COLO668 (cell line): Measurements from ENCODE around the gene GAB2.

Experiments
- DNase-seq: peaks from one replicate; lab custom pipeline; 2025; ENCODE audit not compliant: unreplicated experiment; lab: John Stamatoyannopoulos, UW

The GAB2 gene

GRCh38 chr11:78209478-78209877 is 208.1 kb downstream of the GAB2 start:
- no peak for DNase-seq

GRCh38 chr11:78208257-78209165 is 209.1 kb downstream of the GAB2 start:
- no peak for DNase-seq

GRCh38 chr11:78207532-78208256 is 209.9 kb downstream of the GAB2 start:
- DNase-seq: no peak

GRCh38 chr11:78205691-78206090 is 211.9 kb downstream of the GAB2 start:
- no peak for DNase-seq

- DNase-seq: no peak
Observed at GRCh38 chr11:78205256-78205655, 212.4 kb downstream of the GAB2 start.

- DNase-seq: no peak
Observed at GRCh38 chr11:78203184-78203583, 214.4 kb downstream of the GAB2 start.

GRCh38 chr11:78202733-78203167 is 214.9 kb downstream of the GAB2 start:
- no peak for DNase-seq

- no peak for DNase-seq
Observed at GRCh38 chr11:78201096-78201818, 216.4 kb downstream of the GAB2 start.

- no peak for DNase-seq
Observed at GRCh38 chr11:78200553-78200952, 217.1 kb downstream of the GAB2 start.

GRCh38 chr11:78200061-78200460 is 217.6 kb downstream of the GAB2 start:
- DNase-seq: no peak

- no peak for DNase-seq
Observed at GRCh38 chr11:78199653-78200015, 218.0 kb downstream of the GAB2 start.

GRCh38 chr11:78199015-78199652 is 218.5 kb downstream of the GAB2 start:
- DNase-seq: no peak

GRCh38 chr11:78197816-78198215 is 219.8 kb downstream of the GAB2 start:
- DNase-seq: no peak

GRCh38 chr11:78196661-78197091 is 220.9 kb downstream of the GAB2 start:
- no peak for DNase-seq

GRCh38 chr11:78195917-78196560 is 221.6 kb downstream of the GAB2 start:
- no peak for DNase-seq

- no peak for DNase-seq
Observed at GRCh38 chr11:78194490-78194889, 223.1 kb downstream of the GAB2 start.

GRCh38 chr11:78193806-78194205 is 223.8 kb downstream of the GAB2 start:
- no peak for DNase-seq

- no peak for DNase-seq
Observed at GRCh38 chr11:78192911-78193351, 224.7 kb downstream of the GAB2 start.

- DNase-seq: peak; percentile 11
Observed at GRCh38 chr11:78192223-78192719, 225.3 kb downstream of the GAB2 start.

- DNase-seq: no peak
Observed at GRCh38 chr11:78190871-78191538, 226.6 kb downstream of the GAB2 start.
